Sigmoid colon (tissue), 7 donors: ENCODE results near the gene SULT1B1. TPM values are rescaled to one million over a fixed set of nuclear protein-coding genes. Genes with fewer than 3 reads are reported as not detected.

Experiments used
- DNase-seq: peaks from one replicate; pipeline ENCODE4 v3.0.0-alpha.2; 2019
- H3K27ac ChIP-seq, 4 donors: fragments of 200-600 bp; sonication (generic); one replicate each; pipeline ENCODE4 v1.5.1; 2016 to 2019; ENCODE audit warnings: mild to moderate bottlenecking in 1 of 4
- H3K27me3 ChIP-seq, 3 donors: fragments of 200-600 bp; sonication (generic); one replicate each; pipeline ENCODE4 v1.5.1; 2019; ENCODE audit warnings: mild to moderate bottlenecking in 1 of 3
- H3K36me3 ChIP-seq, 4 donors: fragments of 200-600 bp; sonication (generic); one replicate each; pipeline ENCODE4 v1.5.1; 2016 to 2019
- H3K4me1 ChIP-seq, 4 donors: fragments of 200-600 bp; sonication (generic); one replicate each; pipeline ENCODE4 v1.5.1; 2017 to 2019
- H3K4me3 ChIP-seq, 4 donors: fragments of 200-600 bp; sonication (generic); one replicate each; pipeline ENCODE4 v1.5.1; 2017 to 2019; ENCODE audit warnings: mild to moderate bottlenecking in 2 of 4, moderate library complexity in 1 of 4
- H3K9me3 ChIP-seq, 4 donors: fragments of 200-600 bp in 3 of 4; sonication (generic) in 3 of 4; one replicate each; pipeline versions ENCODE4 v1.5.1 to v1.6.1; 2013 to 2019
- CTCF ChIP-seq, 4 experiments: fragments of 450-650 bp in 3 of 4; fragments of 200-600 bp in 1 of 4; IDR thresholded peaks; one replicate each; pipeline ENCODE4 v1.5.1; 2016 to 2019; ENCODE audit warnings: antibody characterized with exemption in 4 of 4, mild to moderate bottlenecking in 3 of 4, moderate library complexity in 2 of 4
- EP300 ChIP-seq, 4 donors: sonication (generic); formaldehyde crosslinking; IDR thresholded peaks; one replicate each; pipeline ENCODE4 v1.6.1; 2017; ENCODE audit warnings: antibody characterized with exemption in 4 of 4
- POLR2A ChIP-seq, 2 donors: fragments of 450-650 bp; IDR thresholded peaks; one replicate each; pipeline ENCODE4 v1.6.1; 2016; ENCODE audit warnings: antibody characterized with exemption in 2 of 2, mild to moderate bottlenecking in 2 of 2, moderate library complexity in 2 of 2
- POLR2AphosphoS5 ChIP-seq, 4 donors: sonication (generic); formaldehyde crosslinking; IDR thresholded peaks; one replicate each; pipeline ENCODE4 v1.6.1; 2017; ENCODE audit warnings: antibody characterized with exemption in 4 of 4
- WGBS, 2 donors: extraction: QIAGEN DNeasy Blood & Tissue Kit; methylation state at CpG; one replicate each; pipeline ENCODE4 v1.1.7; 2013; 5-methylcytosine and 5-hydroxymethylcytosine counted together
- intact Hi-C: fragments of 100-400 bp; cut with DNase I; formaldehyde crosslinking; loops from one replicate; pipeline ENCODE4 v1.15.1; 2023
- polyA plus RNA-seq, 3 donors: library from polyadenylated mRNA; stranded (reverse); fragments of 200-250 nt; gene quantifications; one replicate each; pipeline ENCODE4 v1.2.3, GENCODE V29; 2013
- total RNA-seq, 4 donors: library from RNA; depleted of rRNA; stranded (reverse); fragments of >200 nt; gene quantifications; one replicate each; pipeline ENCODE4 v1.1.0, GENCODE V29; 2016
- donor health status: healthy with polysubstance abuse.
- donor health status: Bipolar disorder and iron deficiency.
- donor health status: healthy.

The SULT1B1 gene
- total and polyA plus RNA-seq, 7 donors: 0.71 to 99.9 (median 1.2) TPM

- H3K4me3 ChIP-seq: no peak overlapping the region
- H3K9me3 ChIP-seq: no peaks in the 10 kb centered on the region
- H3K4me1 ChIP-seq: peaks cover 0 to 11% (median 5%) of the 10 kb centered on the region in 4 donors
- H3K36me3 ChIP-seq: no peaks in the 10 kb centered on the region
- no peak for DNase-seq
- 83 to 86% methylated on average over 1 of the region's 1 CpG for WGBS, 2 donors
- intact Hi-C loops: no loop called here
- H3K27ac ChIP-seq: no peak overlapping the region
- H3K27me3 ChIP-seq: no peaks in the 10 kb centered on the region
- TF ChIP-seq EP300 (IDR thresholded peaks at IDR 0.05) (no peak), POLR2AphosphoS5 (IDR thresholded peaks at IDR 0.05) (no peak), POLR2A (IDR thresholded peaks at IDR 0.05) (no peak), CTCF (IDR thresholded peaks at IDR 0.05) (no peak)
Observed at GRCh38 chr4:69727426-69727825, 33.0 kb downstream of the SULT1B1 start.

DNA sequence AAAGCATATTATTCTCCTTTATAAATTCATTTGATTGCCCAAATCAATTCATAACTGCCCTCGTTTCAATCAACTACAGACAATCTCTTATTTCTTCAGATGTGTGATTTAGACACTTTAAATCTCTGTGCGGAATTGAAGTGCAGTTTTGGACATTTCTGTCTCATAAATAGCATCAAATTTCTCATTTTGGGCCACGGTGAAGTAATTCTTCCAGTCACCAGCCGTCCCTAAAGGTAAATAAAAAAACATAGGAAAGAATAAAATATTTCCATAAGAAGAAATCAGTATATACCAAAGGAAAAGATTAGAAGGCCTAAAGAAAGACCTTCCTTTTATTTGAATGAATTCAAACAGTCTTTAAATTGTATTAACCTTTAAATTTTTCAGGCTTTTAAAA lies 33.4 kb downstream of the SULT1B1 start:
- no peaks in the 10 kb centered on the region for H3K27me3 ChIP-seq
- TF ChIP-seq EP300 (IDR thresholded peaks at IDR 0.05) (no peak), POLR2AphosphoS5 (IDR thresholded peaks at IDR 0.05) (no peak), POLR2A (IDR thresholded peaks at IDR 0.05) (no peak), CTCF (IDR thresholded peaks at IDR 0.05) (no peak)
- H3K36me3 ChIP-seq: no peaks in the 10 kb centered on the region
- H3K9me3 ChIP-seq: no peaks in the 10 kb centered on the region
- no peak overlapping the region for H3K27ac ChIP-seq
- peaks cover 0 to 9% (median 3%) of the 10 kb centered on the region in 4 donors for H3K4me1 ChIP-seq
- no peak for DNase-seq
- intact Hi-C loops: no loop called here
- no peak overlapping the region for H3K4me3 ChIP-seq
- 86 to 87% methylated on average over 4 of the region's 4 CpGs for WGBS, 2 donors

- Histone ChIP-seq H3K36me3 (no peaks in the 10 kb centered on the region), H3K27me3 (no peaks in the 10 kb centered on the region), H3K4me3 (no peak overlapping the region), H3K4me1 (no peaks in the 10 kb centered on the region), H3K27ac (peak overlapping the region in 1 of 4 donors; percentile 8), H3K9me3 (no peaks in the 10 kb centered on the region)
- TF ChIP-seq EP300 (IDR thresholded peaks at IDR 0.05) (peak in 2 of 4 donors; percentile 57 to 76), POLR2A (IDR thresholded peaks at IDR 0.05) (no peak), POLR2AphosphoS5 (IDR thresholded peaks at IDR 0.05) (peak in 1 of 4 donors; percentile 6), CTCF (IDR thresholded peaks at IDR 0.05) (no peak)
- intact Hi-C loops: no loop called here
- no peak for DNase-seq
- 58 to 60% methylated on average over 4 of the region's 4 CpGs for WGBS, 2 donors
Observed at GRCh38 chr4:69718396-69719271, 41.8 kb downstream of the SULT1B1 start.

- H3K27ac ChIP-seq: no peak overlapping the region
- no peak overlapping the region for H3K4me3 ChIP-seq
- no peak for TF ChIP-seq POLR2A (IDR thresholded peaks at IDR 0.05)
- no peak for TF ChIP-seq EP300 (IDR thresholded peaks at IDR 0.05)
- TF ChIP-seq CTCF (IDR thresholded peaks at IDR 0.05): no peak
- TF ChIP-seq POLR2AphosphoS5 (IDR thresholded peaks at IDR 0.05): no peak
- intact Hi-C loops: no loop called here
- no peaks in the 10 kb centered on the region for H3K4me1 ChIP-seq
- no peaks in the 10 kb centered on the region for H3K36me3 ChIP-seq
- no peaks in the 10 kb centered on the region for H3K9me3 ChIP-seq
- no peak for DNase-seq
- H3K27me3 ChIP-seq: no peaks in the 10 kb centered on the region
Observed at GRCh38 chr4:69717778-69718177, 42.6 kb downstream of the SULT1B1 start.
